Prostate gland (tissue), 2 donors: ENCODE measurements around the gene TNFRSF1B. TPM values are rescaled to one million over a fixed set of nuclear protein-coding genes. Genes with fewer than 3 reads are reported as not detected.

Experiments
- DNase-seq: peaks from one replicate; pipeline ENCODE4 v3.0.0-alpha.2; 2019; ENCODE audit warnings: low spot score
- H3K27ac ChIP-seq, 2 donors: fragments of 200-600 bp; sonication (generic); 2 replicates each; pipeline ENCODE4 v1.5.1; 2017 to 2019
- H3K27me3 ChIP-seq: fragments of 200-600 bp; sonication (generic); replicated peaks from 2 replicates; pipeline ENCODE4 v1.5.1; 2019; ENCODE audit not compliant: insufficient read depth
- H3K36me3 ChIP-seq, 2 donors: fragments of 200-600 bp; sonication (generic); 1 replicate in 1 of 2; 2 replicates in 1 of 2; pipeline versions ENCODE4 v1.5.1 to v1.8.1; 2017 to 2019
- H3K4me1 ChIP-seq: fragments of 200-600 bp; sonication (generic); replicated peaks from 2 replicates; pipeline ENCODE4 v1.5.1; 2019
- H3K4me3 ChIP-seq, 2 donors: fragments of 200-600 bp; sonication (generic); 2 replicates each; pipeline ENCODE4 v1.5.1; 2017 to 2019
- H3K9me3 ChIP-seq: fragments of 200-600 bp; sonication (generic); 2 replicates; pipeline ENCODE4 v1.5.1; 2017
- POLR2A ChIP-seq: fragments of 450-650 bp; IDR thresholded peaks from one replicate; pipeline ENCODE4 v1.6.1; 2016; ENCODE audit warnings: antibody characterized with exemption, mild to moderate bottlenecking
- POLR2AphosphoS5 ChIP-seq: sonication (generic); formaldehyde crosslinking; IDR thresholded peaks from one replicate; pipeline ENCODE4 v1.6.1; 2017; ENCODE audit warnings: antibody characterized with exemption
- WGBS: methylation state at CpG from one replicate; pipeline ENCODE4 v1.1.5; 2018; 5-methylcytosine and 5-hydroxymethylcytosine counted together
- intact Hi-C: fragments of 100-400 bp; cut with DNase I; formaldehyde crosslinking; loops from one replicate; pipeline ENCODE4 v1.14.2; 2022
- total RNA-seq, 2 donors: library from RNA; depleted of rRNA; stranded (reverse); fragments of >200 nt; gene quantifications; one replicate each; pipeline ENCODE4 v1.1.0, GENCODE V29; 2016
- TF ChIP-seq, protein P1 (sequence below), 4 experiments: fragments of 200-600 bp in 2 of 4; fragments of 450-650 bp in 2 of 4; sonication (generic) in 2 of 4; IDR thresholded peaks; 1 replicate in 3 of 4; 2 replicates in 1 of 4; pipeline ENCODE4 v1.5.1; 2016 to 2019; ENCODE audit warnings: antibody characterized with exemption in 4 of 4, mild to moderate bottlenecking in 2 of 4, moderate library complexity in 2 of 4

Gene TNFRSF1B
- total RNA-seq, 2 donors from 2014 or later, result 10.9 to 18.4 TPM

DNA sequence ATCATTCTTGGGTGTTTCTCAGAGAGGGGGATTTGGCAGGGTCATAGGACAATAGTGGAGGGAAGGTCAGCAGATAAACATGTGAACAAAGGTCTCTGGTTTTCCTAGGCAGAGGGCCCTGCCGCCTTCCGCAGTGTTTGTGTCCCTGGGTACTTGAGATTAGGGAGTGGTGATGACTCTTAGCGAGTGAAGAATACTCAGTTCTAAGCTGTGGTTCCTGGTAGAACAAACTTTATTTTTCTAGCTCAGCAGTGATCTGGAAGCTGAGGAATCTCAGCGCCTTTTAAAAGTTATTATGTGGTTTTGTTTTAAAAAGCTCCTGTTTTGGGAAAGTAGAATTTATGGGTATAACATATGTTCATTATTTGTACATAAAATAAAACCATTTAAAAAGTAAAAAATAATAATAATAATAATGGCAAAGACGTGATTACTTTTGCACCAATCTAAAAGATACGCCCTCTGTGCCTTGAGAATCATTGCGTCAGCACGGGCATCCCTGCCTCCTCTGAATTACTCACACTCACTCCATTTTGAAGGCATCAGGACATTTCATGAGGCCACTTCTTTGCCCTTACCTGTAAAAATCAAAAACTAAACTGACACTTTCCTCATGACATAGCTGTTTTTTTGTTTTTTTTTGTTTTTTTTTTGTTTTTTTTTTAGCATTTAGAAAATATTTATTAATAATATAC is 29.7 kb upstream of the TNFRSF1B start:
- H3K4me1 ChIP-seq, result no peaks in the 10 kb centered on the region
- no peaks in the 10 kb centered on the region for H3K9me3 ChIP-seq
- no peaks in the 10 kb centered on the region for H3K27me3 ChIP-seq
- intact Hi-C loops, result no loop called here
- H3K4me3 ChIP-seq, result no peak overlapping the region
- no peaks in the 10 kb centered on the region for H3K36me3 ChIP-seq
- 81% methylated on average over 8 of the region's 8 CpGs for WGBS
- TF ChIP-seq, protein P1, sequence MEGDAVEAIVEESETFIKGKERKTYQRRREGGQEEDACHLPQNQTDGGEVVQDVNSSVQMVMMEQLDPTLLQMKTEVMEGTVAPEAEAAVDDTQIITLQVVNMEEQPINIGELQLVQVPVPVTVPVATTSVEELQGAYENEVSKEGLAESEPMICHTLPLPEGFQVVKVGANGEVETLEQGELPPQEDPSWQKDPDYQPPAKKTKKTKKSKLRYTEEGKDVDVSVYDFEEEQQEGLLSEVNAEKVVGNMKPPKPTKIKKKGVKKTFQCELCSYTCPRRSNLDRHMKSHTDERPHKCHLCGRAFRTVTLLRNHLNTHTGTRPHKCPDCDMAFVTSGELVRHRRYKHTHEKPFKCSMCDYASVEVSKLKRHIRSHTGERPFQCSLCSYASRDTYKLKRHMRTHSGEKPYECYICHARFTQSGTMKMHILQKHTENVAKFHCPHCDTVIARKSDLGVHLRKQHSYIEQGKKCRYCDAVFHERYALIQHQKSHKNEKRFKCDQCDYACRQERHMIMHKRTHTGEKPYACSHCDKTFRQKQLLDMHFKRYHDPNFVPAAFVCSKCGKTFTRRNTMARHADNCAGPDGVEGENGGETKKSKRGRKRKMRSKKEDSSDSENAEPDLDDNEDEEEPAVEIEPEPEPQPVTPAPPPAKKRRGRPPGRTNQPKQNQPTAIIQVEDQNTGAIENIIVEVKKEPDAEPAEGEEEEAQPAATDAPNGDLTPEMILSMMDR (IDR thresholded peaks at IDR 0.05), result no peak
- TF ChIP-seq POLR2AphosphoS5 (no peak), POLR2A (no peak)
- H3K27ac ChIP-seq, result no peak overlapping the region
- DNase-seq, result no peak

DNA sequence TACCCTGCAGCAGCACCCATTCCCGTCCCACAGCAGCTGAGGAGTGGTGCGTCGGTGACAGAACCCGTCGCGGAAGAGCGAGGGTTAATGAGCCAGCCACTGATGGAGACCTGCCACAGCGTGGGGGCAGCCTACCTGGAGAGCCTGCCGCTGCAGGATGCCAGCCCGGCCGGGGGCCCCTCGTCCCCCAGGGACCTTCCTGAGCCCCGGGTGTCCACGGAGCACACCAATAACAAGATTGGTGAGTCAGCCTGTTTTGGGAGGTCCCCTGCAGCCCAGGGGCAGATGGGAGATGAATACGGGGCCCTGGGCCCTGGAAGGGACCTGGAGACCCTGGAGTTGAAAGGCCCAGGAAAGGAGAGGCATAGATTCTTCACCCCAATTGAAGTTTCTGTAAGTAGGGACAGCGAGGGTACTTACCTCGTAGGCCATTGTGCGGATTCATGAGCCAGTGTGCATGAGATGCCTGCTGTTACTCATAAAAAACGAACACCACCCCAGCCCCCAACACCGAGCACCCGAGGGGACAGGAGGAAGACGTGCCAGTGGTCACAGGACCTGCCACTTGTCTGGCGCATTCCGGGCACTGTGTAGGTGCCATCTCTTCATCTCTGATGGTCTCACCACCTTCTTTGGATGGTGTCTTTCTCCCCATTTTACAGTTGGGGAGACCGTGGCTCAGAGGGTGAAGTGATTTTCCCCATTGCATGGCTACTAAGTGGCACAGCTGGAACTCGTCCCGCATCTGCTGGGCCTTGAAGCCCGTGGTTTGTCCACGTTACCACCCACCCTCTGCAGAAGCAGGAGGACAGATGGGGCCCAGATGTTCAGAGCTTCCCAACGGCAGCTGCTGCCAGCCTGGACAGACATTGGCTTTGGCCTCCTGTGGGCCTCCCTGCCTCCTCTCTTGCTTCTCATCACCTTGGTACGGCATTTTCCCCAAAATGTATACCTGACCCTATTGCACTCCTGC is 28.3 kb upstream of the TNFRSF1B start:
- Histone ChIP-seq H3K36me3 (no peaks in the 10 kb centered on the region), H3K27ac (no peak overlapping the region), H3K4me3 (no peak overlapping the region), H3K9me3 (no peaks in the 10 kb centered on the region), H3K27me3 (no peaks in the 10 kb centered on the region), H3K4me1 (no peaks in the 10 kb centered on the region)
- TF ChIP-seq, protein P1 (IDR thresholded peaks at IDR 0.05), result no peak
- TF ChIP-seq POLR2AphosphoS5 (no peak), POLR2A (no peak)
- intact Hi-C loops, result no loop called here
- WGBS, result 78% methylated on average over 31 of the region's 31 CpGs
- no peak for DNase-seq

DNA sequence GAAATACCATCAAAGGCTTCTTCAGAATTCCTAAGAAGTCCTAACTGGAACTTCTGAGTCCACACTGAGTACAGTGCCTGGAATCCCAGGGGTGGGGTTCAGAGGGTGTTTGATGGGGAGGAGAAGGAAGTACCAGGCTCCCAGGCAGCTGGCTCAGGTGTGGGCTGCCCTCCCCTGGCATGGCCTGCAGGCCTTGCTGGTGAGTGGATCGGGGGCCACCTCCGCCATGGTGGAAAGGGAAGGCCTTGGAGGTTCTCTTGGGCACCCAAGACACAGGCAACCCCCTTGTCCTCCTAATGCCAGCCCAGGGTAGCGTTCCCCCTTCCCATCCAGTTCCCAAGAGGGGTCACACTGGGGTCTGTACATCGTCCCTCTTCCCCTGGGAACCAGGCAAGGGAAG is 26.8 kb upstream of the TNFRSF1B start:
- TF ChIP-seq POLR2A (no peak), POLR2AphosphoS5 (no peak)
- TF ChIP-seq, protein P1 (IDR thresholded peaks at IDR 0.05), result no peak
- Histone ChIP-seq H3K27ac (no peak overlapping the region), H3K36me3 (no peaks in the 10 kb centered on the region), H3K4me1 (no peaks in the 10 kb centered on the region), H3K4me3 (no peak overlapping the region), H3K27me3 (no peaks in the 10 kb centered on the region), H3K9me3 (no peaks in the 10 kb centered on the region)
- DNase-seq, result no peak
- WGBS, result 90% methylated on average over 4 of the region's 4 CpGs
- intact Hi-C loops, result loop anchor here (5.0 kb wide), 1 partner anchor 67 kb away; no protein-coding TSS in a partner anchor

DNA sequence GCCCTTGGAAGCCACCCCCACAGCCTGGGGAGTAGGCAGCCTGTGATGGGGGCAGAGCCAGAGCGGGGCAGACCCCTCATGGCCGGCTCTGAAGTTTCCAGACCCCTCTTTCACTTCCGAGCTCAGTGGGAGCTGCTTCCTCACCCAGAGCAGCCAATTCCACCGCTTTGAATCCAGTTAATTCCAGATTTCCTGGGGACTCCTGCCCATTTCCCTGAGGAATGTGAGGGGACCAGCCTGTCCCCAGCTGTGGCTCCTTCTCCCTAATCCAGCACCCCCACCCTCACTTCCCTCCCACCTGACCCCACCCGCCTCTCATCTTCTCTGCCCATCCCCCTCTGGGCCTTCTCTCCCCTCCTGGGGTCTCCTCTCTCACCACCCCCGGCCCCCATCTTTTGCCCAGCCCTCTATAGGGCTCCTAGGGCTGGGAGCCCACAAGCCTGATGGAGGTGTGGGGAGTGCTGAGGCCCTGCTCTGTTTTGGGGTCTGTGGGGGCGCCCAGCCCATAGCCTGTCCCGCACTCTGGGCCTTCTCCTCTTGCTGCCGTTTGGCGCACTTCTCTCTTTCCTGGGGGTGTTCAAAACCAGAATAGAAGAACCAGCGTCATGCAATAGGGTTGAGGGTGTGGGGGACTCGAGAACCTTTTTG is 26.2 kb upstream of the TNFRSF1B start:
- TF ChIP-seq, protein P1 (IDR thresholded peaks at IDR 0.05), result no peak
- TF ChIP-seq POLR2AphosphoS5, result no peak
- TF ChIP-seq POLR2A, result no peak
- WGBS, result 87% methylated on average over 12 of the region's 12 CpGs
- H3K27ac ChIP-seq, result no peak overlapping the region

More for the DNA sequence above, 26.2 kb upstream of the TNFRSF1B start:
- Histone ChIP-seq H3K4me3 (no peak overlapping the region), H3K9me3 (no peaks in the 10 kb centered on the region), H3K4me1 (no peaks in the 10 kb centered on the region), H3K27me3 (no peaks in the 10 kb centered on the region), H3K36me3 (no peaks in the 10 kb centered on the region)
- no peak for DNase-seq
- intact Hi-C loops, result loop anchor here (5.0 kb wide), 1 partner anchor 67 kb away; no protein-coding TSS in a partner anchor
